HCT116 (cell line): ENCODE data around the gene CCNB2. TPM values are rescaled to one million over a fixed set of nuclear protein-coding genes. Genes with fewer than 3 reads are reported as not detected.

Experiments used
- ATAC-seq: fragments of 200-7000 bp; cut with Tn5 transposase; 2 replicates; pipeline ENCODE4 v1.9.1; 2020; ENCODE audit warnings: mild to moderate bottlenecking, moderate library complexity
- BruUV-seq: library from RNA; stranded (reverse); fragments of 400-500 nt; replicated peaks from 2 replicates; lab custom pipeline; 2021; lab: Mats Ljungman, UMichigan
- CTCF ChIA-PET: fragments of 300-600 bp; sonication (Branson Sonifier 250); formaldehyde crosslinking; loops from one replicate; lab custom pipeline; 2021; ENCODE audit warnings: antibody characterized with exemption; lab: Charles Lee
- POLR2A ChIA-PET: fragments of 300-600, 350-600 bp; sonication (Branson Sonifier 250); formaldehyde crosslinking; loops from one replicate; lab custom pipeline; 2021; ENCODE audit warnings: antibody characterized with exemption; lab: Charles Lee
- RAD21 ChIA-PET, 2 experiments: fragments of 300-600 bp; sonication (Branson Sonifier 250); formaldehyde crosslinking; loops; one replicate each; lab custom pipeline; 2023; ENCODE audit warnings: low total read pairs in 2 of 2; ENCODE audit not compliant: uncharacterized antibody in 2 of 2, unreplicated experiment in 2 of 2, low non-redundant PET in 1 of 2; lab: Charles Lee
- DNase-seq: peaks from one replicate; pipeline ENCODE4 v3.0.0-alpha.2; 2010; ENCODE audit warnings: low read depth, low spot score
- H2AFZ ChIP-seq: fragments of 200-600 bp; shearing (Covaris generic), sonication (generic); 2 replicates; pipeline ENCODE4 v1.6.1; 2017; ENCODE audit warnings: low read depth, mixed run types, mixed read lengths, antibody characterized with exemption, low read length; ENCODE audit not compliant: poor library complexity, severe bottlenecking
- H3K27ac ChIP-seq: 2 replicates; pipeline ENCODE4 v1.5.1; 2012; ENCODE audit warnings: low read depth, low read length
- H3K27me3 ChIP-seq: fragments of 200-600 bp; sonication (generic); 2 replicates; pipeline ENCODE4 v1.6.1; 2016; ENCODE audit warnings: mixed run types, low read length, mixed read lengths; ENCODE audit not compliant: insufficient read depth
- H3K36me3 ChIP-seq, 2 experiments: fragments of 200-500 bp in 1 of 2; fragments of 200-600 bp in 1 of 2; sonication (Bioruptor generic) in 1 of 2; sonication (generic) in 1 of 2; 2 replicates each; pipeline versions ENCODE4 v1.5.1 to v1.6.1; 2014 to 2016; ENCODE audit warnings: low read length in 2 of 2, inconsistent platforms in 1 of 2, mixed read lengths in 1 of 2, mixed run types in 1 of 2; ENCODE audit not compliant: insufficient read depth in 2 of 2, control insufficient read depth in 1 of 2
- H3K4me1 ChIP-seq, 2 experiments: fragments of 200-600 bp in 1 of 2; sonication (generic) in 1 of 2; 2 replicates each; pipeline versions ENCODE4 v1.5.1 to v1.6.1; 2012 to 2017; ENCODE audit warnings: low read length in 2 of 2, inconsistent platforms in 1 of 2, mild to moderate bottlenecking in 1 of 2, mixed read lengths in 1 of 2, mixed run types in 1 of 2, moderate library complexity in 1 of 2; ENCODE audit not compliant: insufficient read depth in 2 of 2, control insufficient read depth in 1 of 2
- H3K4me2 ChIP-seq: fragments of 200-600 bp; sonication (generic); 2 replicates; pipeline ENCODE4 v1.6.1; 2017; ENCODE audit warnings: mixed run types, low read length, mixed read lengths
- H3K4me3 ChIP-seq, 2 experiments: fragments of 200-600 bp in 1 of 2; sonication (generic) in 1 of 2; replicated peaks in 1 of 2; 2 replicates each; pipeline ENCODE4 v1.5.1; 2011 to 2016; ENCODE audit warnings: low read length in 2 of 2, control low read depth in 1 of 2, low read depth in 1 of 2, mild to moderate bottlenecking in 1 of 2, mixed read lengths in 1 of 2, mixed run types in 1 of 2
- H3K79me2 ChIP-seq: fragments of 200-600 bp; sonication (generic); 2 replicates; pipeline ENCODE4 v1.6.1; 2017; ENCODE audit warnings: mild to moderate bottlenecking, mixed run types, low read length, moderate library complexity, mixed read lengths; ENCODE audit not compliant: insufficient read depth
- H3K9ac ChIP-seq: fragments of 200-600 bp; sonication (generic); 2 replicates; pipeline ENCODE4 v1.6.1; 2016; ENCODE audit warnings: low read length, mixed read lengths
- H3K9me2 ChIP-seq: fragments of 200-600 bp; sonication (generic), shearing (Covaris generic); 2 replicates; pipeline ENCODE4 v1.6.1; 2017; ENCODE audit warnings: mixed run types, mild to moderate bottlenecking, moderate library complexity; ENCODE audit not compliant: insufficient read depth
- H3K9me3 ChIP-seq, 2 experiments: fragments of 200-500 bp in 1 of 2; fragments of 200-600 bp in 1 of 2; sonication (Bioruptor generic) in 1 of 2; sonication (generic) in 1 of 2; 2 replicates each; pipeline ENCODE4 v1.6.1; 2014 to 2017; ENCODE audit warnings: low read length in 2 of 2, mixed read lengths in 2 of 2, inconsistent platforms in 1 of 2, low read depth in 1 of 2, mild to moderate bottlenecking in 1 of 2, mixed run types in 1 of 2, moderate library complexity in 1 of 2; ENCODE audit not compliant: control insufficient read depth in 1 of 2, insufficient read depth in 1 of 2
- H4K20me1 ChIP-seq: fragments of 200-600 bp; sonication (generic), shearing (Covaris generic); 2 replicates; pipeline ENCODE4 v1.6.1; 2017; ENCODE audit warnings: mixed run types, mild to moderate bottlenecking, moderate library complexity; ENCODE audit not compliant: insufficient read depth
- CBX3 ChIP-seq: IDR thresholded peaks from 2 replicates; pipeline ENCODE4 v1.6.1; 2012; ENCODE audit warnings: low read depth
- CEBPB ChIP-seq: IDR thresholded peaks from 2 replicates; pipeline ENCODE4 v1.6.1; 2012; ENCODE audit warnings: low read depth
- CTCF ChIP-seq, 3 experiments: fragments of 200-600 bp in 1 of 3; sonication (generic) in 1 of 3; IDR thresholded peaks in 2 of 3; conservative IDR thresholded peaks in 1 of 3; 2 replicates each; pipeline ENCODE4 v1.5.1; 2012 to 2017; ENCODE audit warnings: low read depth in 2 of 3, low read length in 2 of 3, antibody characterized with exemption in 1 of 3, borderline replicate concordance in 1 of 3, control low read depth in 1 of 3, mild to moderate bottlenecking in 1 of 3, mixed read lengths in 1 of 3, mixed run types in 1 of 3, moderate library complexity in 1 of 3; ENCODE audit not compliant: insufficient read depth in 1 of 3
- FOSL1 ChIP-seq: IDR thresholded peaks from 2 replicates; pipeline ENCODE4 v1.6.1; 2012; ENCODE audit warnings: low read depth
- JUND ChIP-seq: IDR thresholded peaks from 2 replicates; pipeline ENCODE4 v1.6.1; 2012
- REST ChIP-seq: IDR thresholded peaks from 2 replicates; pipeline ENCODE4 v1.6.1; 2012; ENCODE audit warnings: low read depth
- SIN3A ChIP-seq: IDR thresholded peaks from 2 replicates; pipeline ENCODE4 v1.6.1; 2012; ENCODE audit warnings: low read depth
- SP1 ChIP-seq: IDR thresholded peaks from 2 replicates; pipeline ENCODE4 v1.6.1; 2012; ENCODE audit warnings: low read depth
- ZBTB33 ChIP-seq: IDR thresholded peaks from 2 replicates; pipeline ENCODE4 v1.6.1; 2011; ENCODE audit warnings: mild to moderate bottlenecking, low read length, moderate library complexity; ENCODE audit not compliant: insufficient replicate concordance; ENCODE audit errors: extremely low read depth
- ZFX ChIP-seq: fragments of 450-650 bp; IDR thresholded peaks from 2 replicates; pipeline ENCODE4 v1.6.1; 2017
- ZNF274 ChIP-seq: fragments of 200-500 bp; sonication (Bioruptor generic); IDR thresholded peaks from 2 replicates; pipeline ENCODE4 v1.6.1; 2014; ENCODE audit warnings: mild to moderate bottlenecking, low read depth, low read length, inconsistent platforms
- intact Hi-C: fragments of 100-400 bp; cut with micrococcal nuclease; formaldehyde crosslinking; loops from 2 replicates; pipeline ENCODE4 v1.10.0; 2022
- total RNA-seq: library from RNA; stranded (reverse); gene quantifications from one replicate; pipeline ENCODE4 v1.2.1, GENCODE V29; 2021; ENCODE audit not compliant: unreplicated experiment

The CCNB2 gene
- total RNA-seq, 1 experiment from 2014 or later: 88.7 TPM

DNA sequence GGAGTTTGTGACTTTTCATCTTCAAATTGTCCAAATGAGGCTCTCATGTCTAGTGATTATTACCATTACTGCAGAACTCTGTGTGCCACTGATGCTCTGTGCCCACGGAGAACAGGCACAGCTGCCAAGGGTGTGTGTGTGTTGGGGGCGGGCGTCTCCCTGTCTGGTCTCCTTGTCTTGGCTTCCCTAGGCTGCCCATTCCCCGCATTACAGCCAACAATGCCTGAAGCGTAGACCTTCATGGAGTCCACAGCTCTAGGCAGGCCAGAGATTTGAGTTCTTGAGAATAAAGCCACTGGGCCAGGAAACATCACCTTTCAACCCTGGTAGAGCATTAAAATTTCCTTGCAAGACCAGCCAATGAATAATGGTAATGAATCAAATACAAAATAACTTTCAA, 42.7 kb downstream of the CCNB2 start:
- BruUV-seq: no TSS peak
- POLR2A ChIA-PET: no interaction called here
- DNase-seq (no peak), ATAC-seq (no peak)
- Histone ChIP-seq H4K20me1 (no peaks in the 10 kb centered on the region), H3K4me2 (no peak overlapping the region), H3K36me3 (peaks cover 6 to 11% of the 10 kb centered on the region in 2 experiments; a peak in 3 of 4 replicates), H3K4me3 (no peak overlapping the region), H3K4me1 (no peaks in the 10 kb centered on the region), H2AFZ (no peak overlapping the region), H3K9ac (no peak overlapping the region), H3K79me2 (no peaks in the 10 kb centered on the region), H3K27ac (no peak overlapping the region), H3K27me3 (no peaks in the 10 kb centered on the region), H3K9me2 (no peaks in the 10 kb centered on the region), H3K9me3 (no peaks in the 10 kb centered on the region)
- TF ChIP-seq SIN3A (no peak), ZNF274 (no peak), JUND (no peak), CTCF (IDR thresholded peaks at IDR 0.05 in 2 of 3, conservative IDR thresholded peaks at IDR 0.05 in 1 of 3; ENCODE audit: borderline replicate concordance in 1 of 3, insufficient read depth in 1 of 3, low read depth in 2 of 3, low read length in 2 of 3) (no peak), SP1 (no peak), FOSL1 (no peak), CEBPB (no peak), REST (no peak), CBX3 (no peak), ZBTB33 (no peak), ZFX (no peak)
- intact Hi-C loops: no loop called here
- RAD21 ChIA-PET: no interaction called here
- CTCF ChIA-PET: interaction anchor here (1.4 kb wide), 1 partner anchor 381 kb away, joined by 3 read pairs; no protein-coding TSS in a partner anchor
